Trophoblast cell (in vitro differentiated cells and primary cell): ENCODE data around the gene LRP1B.

Source experiments
- DNase-seq, 2 donors: peaks; one replicate each; pipeline ENCODE4 v3.0.0-alpha.2; 2016
- H2AFZ ChIP-seq: 2 replicates; pipeline ENCODE4 v1.6.1; 2013; ENCODE audit warnings: low read length, moderate library complexity, mild to moderate bottlenecking; ENCODE audit not compliant: insufficient read depth, poor library complexity
- H2AK5ac ChIP-seq: 2 replicates; pipeline ENCODE4 v1.6.1; 2013; ENCODE audit warnings: mild to moderate bottlenecking, low read length
- H2BK120ac ChIP-seq: 2 replicates; pipeline ENCODE4 v1.6.1; 2013; ENCODE audit warnings: low read length, mild to moderate bottlenecking, moderate library complexity; ENCODE audit not compliant: insufficient read depth, poor library complexity
- H2BK12ac ChIP-seq: 2 replicates; pipeline ENCODE4 v1.6.1; 2013; ENCODE audit warnings: mild to moderate bottlenecking, low read length, moderate library complexity
- H2BK5ac ChIP-seq: 2 replicates; pipeline ENCODE4 v1.6.1; 2013; ENCODE audit warnings: low read length, low read depth, moderate library complexity, mild to moderate bottlenecking; ENCODE audit not compliant: poor library complexity
- H3K14ac ChIP-seq: 2 replicates; pipeline ENCODE4 v1.6.1; 2013; ENCODE audit warnings: mild to moderate bottlenecking, low read length
- H3K18ac ChIP-seq: 2 replicates; pipeline ENCODE4 v1.6.1; 2013; ENCODE audit warnings: mild to moderate bottlenecking, low read length
- H3K23ac ChIP-seq: 2 replicates; pipeline ENCODE4 v1.6.1; 2013; ENCODE audit warnings: low read length
- H3K27ac ChIP-seq: 2 replicates; pipeline ENCODE4 v1.5.1; 2013; ENCODE audit warnings: low read depth, mild to moderate bottlenecking, inconsistent platforms, low read length, moderate library complexity
- H3K27me3 ChIP-seq: 2 replicates; pipeline ENCODE4 v1.6.1; 2013; ENCODE audit warnings: inconsistent platforms, mild to moderate bottlenecking, low read length, moderate library complexity; ENCODE audit not compliant: insufficient read depth
- H3K36me3 ChIP-seq, 2 experiments: 1 replicate in 1 of 2; 2 replicates in 1 of 2; pipeline ENCODE4 v1.6.1; 2013; ENCODE audit warnings: low read length in 2 of 2, mild to moderate bottlenecking in 2 of 2, moderate library complexity in 1 of 2; ENCODE audit not compliant: insufficient read depth in 2 of 2, control insufficient read depth in 1 of 2
- H3K4ac ChIP-seq: 2 replicates; pipeline ENCODE4 v1.6.1; 2013; ENCODE audit warnings: low read depth, mild to moderate bottlenecking, low read length, moderate library complexity
- H3K4me1 ChIP-seq, 2 experiments: 1 replicate in 1 of 2; 2 replicates in 1 of 2; pipeline ENCODE4 v1.6.1; 2013; ENCODE audit warnings: low read length in 2 of 2, mild to moderate bottlenecking in 2 of 2, moderate library complexity in 1 of 2; ENCODE audit not compliant: insufficient read depth in 2 of 2, control insufficient read depth in 1 of 2
- H3K4me2 ChIP-seq: 2 replicates; pipeline ENCODE4 v1.6.1; 2013; ENCODE audit warnings: inconsistent platforms, mild to moderate bottlenecking, low read length, moderate library complexity
- H3K4me3 ChIP-seq: 2 replicates; pipeline ENCODE4 v1.5.1; 2013; ENCODE audit warnings: mild to moderate bottlenecking, low read depth, low read length, inconsistent platforms
- H3K79me1 ChIP-seq: one replicate; pipeline ENCODE4 v1.6.1; 2013; ENCODE audit warnings: low read length
- H3K79me2 ChIP-seq: 2 replicates; pipeline ENCODE4 v1.6.1; 2013; ENCODE audit warnings: low read length, mild to moderate bottlenecking; ENCODE audit not compliant: control insufficient read depth, insufficient read depth, poor library complexity
- H3K9ac ChIP-seq: 2 replicates; pipeline ENCODE4 v1.6.1; 2013; ENCODE audit warnings: mild to moderate bottlenecking, low read length
- H3K9me3 ChIP-seq: 2 replicates; pipeline ENCODE4 v1.6.1; 2013; ENCODE audit warnings: low read depth, mild to moderate bottlenecking, control low read depth, inconsistent platforms, low read length; ENCODE audit not compliant: insufficient read depth
- H4K12ac ChIP-seq: 2 replicates; pipeline ENCODE4 v1.6.1; 2013; ENCODE audit warnings: low read depth, mild to moderate bottlenecking, low read length, moderate library complexity
- H4K8ac ChIP-seq: 2 replicates; pipeline ENCODE4 v1.6.1; 2013; ENCODE audit warnings: low read depth, mild to moderate bottlenecking, low read length, moderate library complexity
- H4K91ac ChIP-seq: one replicate; pipeline ENCODE4 v1.6.1; 2013; ENCODE audit warnings: low read depth, mild to moderate bottlenecking, low read length, moderate library complexity
- WGBS: extraction: QIAGEN DNeasy Blood & Tissue Kit; methylation state at CpG from one replicate; pipeline ENCODE4 v1.1.7; 2013; ENCODE audit warnings: missing lambda C conversion rate; ENCODE audit not compliant: insufficient read length, insufficient coverage; ENCODE audit errors: extremely low coverage; 5-methylcytosine and 5-hydroxymethylcytosine counted together

Gene LRP1B

DNA sequence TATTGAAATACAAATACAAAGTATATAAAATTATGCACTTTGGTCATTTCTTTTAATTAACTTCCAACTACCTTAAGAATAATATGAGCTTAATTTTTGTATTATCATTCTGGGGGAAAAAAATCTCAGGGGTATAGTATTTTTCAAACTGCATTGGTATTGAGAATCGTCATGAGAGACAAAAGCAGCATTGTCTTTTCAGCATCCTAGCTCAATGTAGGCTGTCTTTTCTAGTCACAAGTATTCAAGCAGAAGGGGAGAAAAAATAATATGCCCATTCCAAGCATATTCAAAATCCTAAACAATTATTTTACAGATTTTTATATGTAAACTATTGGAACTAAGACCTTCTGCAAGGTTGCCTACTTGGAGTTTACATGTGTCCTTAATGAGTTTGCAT is 693.3 kb downstream of the LRP1B start:
- Histone ChIP-seq H3K36me3 (no peaks in the 10 kb centered on the region), H3K4ac (no peak overlapping the region), H2BK120ac (no peak overlapping the region), H2BK12ac (no peak overlapping the region), H4K12ac (no peak overlapping the region), H3K4me1 (no peaks in the 10 kb centered on the region), H2AK5ac (no peak overlapping the region), H3K79me1 (peaks cover 2% of the 10 kb centered on the region), H4K8ac (no peak overlapping the region), H2AFZ (no peak overlapping the region), H3K79me2 (no peaks in the 10 kb centered on the region), H3K14ac (no peak overlapping the region), H4K91ac (no peak overlapping the region), H3K27ac (no peak overlapping the region), H3K4me2 (no peak overlapping the region), H3K18ac (no peak overlapping the region), H3K27me3 (no peaks in the 10 kb centered on the region), H3K9me3 (no peaks in the 10 kb centered on the region), H3K4me3 (no peak overlapping the region), H3K23ac (no peak overlapping the region), H2BK5ac (no peak overlapping the region), H3K9ac (no peak overlapping the region)
- no CpG with 5 or more reads among the region's 1 CpG for WGBS
- no peak for DNase-seq

DNA sequence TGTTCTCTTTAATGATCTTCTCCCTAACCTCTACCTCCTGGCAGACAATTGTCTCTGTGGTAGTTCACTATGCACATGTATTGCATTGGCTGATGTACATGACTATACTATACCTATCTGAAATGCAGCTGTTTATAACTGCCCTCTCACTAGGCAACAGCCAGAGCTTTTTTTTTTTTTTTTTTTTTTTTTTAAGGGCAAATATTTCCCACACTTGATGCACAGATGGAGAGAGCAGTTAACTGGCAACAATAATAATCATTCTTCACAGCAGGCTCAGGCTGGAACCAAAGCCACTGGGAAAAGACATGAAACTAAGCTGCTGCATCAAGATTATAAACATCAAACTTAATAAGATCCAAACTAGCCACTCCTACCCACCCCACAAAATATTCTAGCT is 707.7 kb downstream of the LRP1B start:
- no peak for DNase-seq

DNA sequence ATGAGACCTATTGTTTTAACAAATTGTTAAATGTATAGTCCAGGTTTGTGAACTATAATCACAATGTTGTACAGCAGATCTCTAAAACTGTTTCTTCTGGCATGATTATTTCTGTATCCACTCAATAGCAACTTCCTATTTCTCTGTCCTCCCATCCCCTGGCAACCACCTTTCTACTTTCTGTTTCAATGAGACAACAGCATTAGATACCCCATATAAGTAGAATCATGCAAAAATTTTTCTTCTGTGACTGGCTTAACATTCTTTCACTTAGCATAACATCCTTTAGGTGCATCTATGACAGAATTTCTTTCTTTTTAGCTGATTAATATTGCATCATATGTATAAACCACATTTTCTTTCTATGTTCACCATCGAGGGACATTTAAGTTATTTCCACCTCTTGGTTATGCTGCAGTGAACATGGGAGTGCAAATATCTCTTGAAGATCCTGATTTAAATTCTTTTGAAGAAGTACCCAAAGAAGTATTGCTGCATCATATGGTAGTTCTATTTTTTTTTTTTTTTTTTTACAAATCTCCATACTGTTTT is 713.5 kb downstream of the LRP1B start:
- H4K12ac ChIP-seq: no peak overlapping the region

More for the DNA sequence above, 707.7 kb downstream of the LRP1B start:
- H4K91ac ChIP-seq: no peak overlapping the region
- no peak overlapping the region for H2BK5ac ChIP-seq
- H2BK120ac ChIP-seq: no peak overlapping the region
- no peaks in the 10 kb centered on the region for H3K9me3 ChIP-seq
- H3K27me3 ChIP-seq: no peaks in the 10 kb centered on the region
- H3K23ac ChIP-seq: no peak overlapping the region
- H4K8ac ChIP-seq: no peak overlapping the region
- no peaks in the 10 kb centered on the region for H3K4me1 ChIP-seq
- no peak overlapping the region for H3K14ac ChIP-seq
- H3K4ac ChIP-seq: no peak overlapping the region
- no peak overlapping the region for H3K4me3 ChIP-seq
- H2AK5ac ChIP-seq: no peak overlapping the region
- no peaks in the 10 kb centered on the region for H3K79me2 ChIP-seq
- H3K9ac ChIP-seq: no peak overlapping the region
- H3K18ac ChIP-seq: no peak overlapping the region
- H4K12ac ChIP-seq: no peak overlapping the region
- H3K27ac ChIP-seq: no peak overlapping the region
- H2AFZ ChIP-seq: no peak overlapping the region
- H3K36me3 ChIP-seq: no peaks in the 10 kb centered on the region
- H2BK12ac ChIP-seq: no peak overlapping the region
- H3K79me1 ChIP-seq: no peaks in the 10 kb centered on the region
- no peak overlapping the region for H3K4me2 ChIP-seq

DNA sequence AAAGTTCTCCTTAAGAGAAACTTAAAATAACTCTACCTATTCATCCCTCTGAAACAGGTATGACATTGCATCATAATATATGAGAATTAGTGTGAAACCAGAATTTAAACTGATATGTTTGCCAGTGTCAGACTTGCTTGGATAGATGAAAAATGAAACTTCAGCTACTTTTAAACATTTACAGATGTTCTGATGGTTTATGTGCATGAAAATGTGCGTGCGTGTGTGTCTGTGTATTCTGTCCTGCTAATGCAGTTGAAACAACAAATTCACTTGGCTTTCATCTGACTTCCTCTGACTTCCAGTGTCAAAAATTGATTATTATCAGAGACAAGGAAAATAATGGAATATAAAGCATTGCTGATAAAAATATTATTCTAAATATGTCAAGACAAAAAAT is 719.4 kb downstream of the LRP1B start:
- Histone ChIP-seq H2AFZ (no peak overlapping the region), H3K79me1 (no peaks in the 10 kb centered on the region), H3K9ac (no peak overlapping the region), H3K4me2 (no peak overlapping the region), H3K4me1 (no peaks in the 10 kb centered on the region), H3K27ac (no peak overlapping the region), H2BK120ac (no peak overlapping the region), H2BK12ac (no peak overlapping the region), H2BK5ac (no peak overlapping the region), H3K4me3 (no peak overlapping the region), H3K23ac (no peak overlapping the region), H3K14ac (no peak overlapping the region), H2AK5ac (no peak overlapping the region), H3K79me2 (no peaks in the 10 kb centered on the region), H3K4ac (no peak overlapping the region), H4K91ac (no peak overlapping the region), H3K18ac (no peak overlapping the region), H3K9me3 (no peaks in the 10 kb centered on the region), H4K12ac (no peak overlapping the region), H4K8ac (no peak overlapping the region), H3K27me3 (no peaks in the 10 kb centered on the region), H3K36me3 (peaks cover 0 to 3% of the 10 kb centered on the region in 2 experiments)
- WGBS: no CpG with 5 or more reads among the region's 2 CpGs
- DNase-seq: no peak

More for the DNA sequence above, 713.5 kb downstream of the LRP1B start:
- Histone ChIP-seq H2AK5ac (no peak overlapping the region), H4K91ac (no peak overlapping the region), H3K14ac (no peak overlapping the region), H3K9ac (no peak overlapping the region), H3K23ac (no peak overlapping the region), H3K9me3 (no peaks in the 10 kb centered on the region), H2BK12ac (no peak overlapping the region), H3K27ac (no peak overlapping the region), H3K79me1 (no peaks in the 10 kb centered on the region), H3K79me2 (no peaks in the 10 kb centered on the region), H3K36me3 (no peaks in the 10 kb centered on the region), H3K27me3 (no peaks in the 10 kb centered on the region), H4K8ac (no peak overlapping the region), H2BK5ac (no peak overlapping the region), H3K18ac (no peak overlapping the region), H2BK120ac (no peak overlapping the region), H3K4ac (no peak overlapping the region), H3K4me2 (no peak overlapping the region), H3K4me3 (no peak overlapping the region), H2AFZ (no peak overlapping the region), H3K4me1 (no peaks in the 10 kb centered on the region)
- no CpG with 5 or more reads among the region's 1 CpG for whole genome bisulfite sequencing
- no peak for DNase-seq
